Fibroblast of skin of abdomen (primary cell): ENCODE measurements around the gene NKX2-8.
A peak's percentile ranks its signal among the peaks of the same experiment; 100 is the strongest.
"Not testable (repeated sequence)": the region's sequence is repeated elsewhere in the genome, so short reads cannot be mapped to it uniquely, and the experiment has no call there.

Experiments
- DNase-seq: peaks from one replicate; pipeline ENCODE4 v3.0.0-alpha.2; 2013

The NKX2-8 gene

GRCh38 chr14:36580141-36580855 lies 2.1 kb downstream of the NKX2-8 start:
- no peak for DNase-seq

- DNase-seq = no peak
Observed at GRCh38 chr14:36579573-36580140, 2.8 kb downstream of the NKX2-8 start.

- DNase-seq = no peak
Observed at GRCh38 chr14:36579001-36579555, 3.3 kb downstream of the NKX2-8 start.

GRCh38 chr14:36570065-36570464 lies 12.3 kb downstream of the NKX2-8 start:
- no peak for DNase-seq

GRCh38 chr14:36556811-36557433 lies 25.5 kb downstream of the NKX2-8 start:
- peak; percentile 2 for DNase-seq

GRCh38 chr14:36555998-36556743 lies 26.2 kb downstream of the NKX2-8 start:
- DNase-seq = no peak

- DNase-seq = peak; percentile 24
Observed at GRCh38 chr14:36553656-36554260, 28.7 kb downstream of the NKX2-8 start.

GRCh38 chr14:36550899-36551298 lies 31.5 kb downstream of the NKX2-8 start:
- no peak for DNase-seq

GRCh38 chr14:36544280-36544679 lies 38.1 kb downstream of the NKX2-8 start:
- not testable (repeated sequence) for DNase-seq

GRCh38 chr14:36538051-36538450 lies 44.4 kb downstream of the NKX2-8 start:
- DNase-seq = no peak
